EL (cell line): ENCODE measurements around the gene CDH22.

ENCODE experiments used
- DNase-seq: peaks from one replicate; pipeline ENCODE4 v3.0.0-alpha.2; 2016

The CDH22 gene

GRCh38 chr20:46188866-46189541, 119.3 kb downstream of the CDH22 start:
- no peak for DNase-seq

DNA sequence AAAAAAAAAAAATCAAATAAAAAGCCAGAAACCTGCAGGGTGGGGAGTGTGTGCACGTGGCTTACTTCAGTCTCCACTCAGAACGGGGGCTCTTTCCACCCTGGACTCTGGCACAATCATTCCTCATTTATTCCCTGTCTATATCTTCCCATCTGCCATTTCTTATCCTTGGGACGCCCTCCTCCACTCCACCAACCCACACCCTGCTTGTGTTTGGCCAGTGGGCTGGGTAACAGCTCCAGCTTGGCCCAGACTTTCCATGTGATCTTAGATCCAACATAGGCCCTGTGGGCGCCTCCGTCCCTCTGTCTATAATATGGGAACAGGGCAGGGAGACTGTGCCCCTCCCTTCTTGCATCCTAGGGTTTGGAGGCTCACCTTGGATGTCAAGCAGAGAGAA, 122.1 kb downstream of the CDH22 start:
- DNase-seq, result no peak

DNA sequence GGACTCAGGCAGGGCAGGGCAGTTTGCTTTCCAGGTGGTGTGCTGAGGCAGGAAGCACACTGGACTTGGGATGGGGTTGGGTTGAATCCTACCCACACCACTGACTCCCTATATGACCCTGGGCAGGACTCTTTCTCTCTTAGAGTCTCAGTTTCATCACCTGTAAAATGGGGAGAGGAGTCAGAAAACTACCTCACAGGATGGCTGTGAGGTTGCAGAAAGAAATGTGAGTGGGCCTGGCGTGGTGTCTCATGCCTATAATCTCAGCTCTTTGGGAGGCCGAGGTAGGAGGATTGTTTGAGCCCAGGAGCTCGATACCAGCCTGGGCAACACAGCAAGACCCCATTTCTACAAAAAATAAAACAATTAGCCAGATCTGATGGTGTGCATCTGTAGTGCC, 122.9 kb downstream of the CDH22 start:
- DNase-seq, result no peak

GRCh38 chr20:46183768-46184167, 124.5 kb downstream of the CDH22 start:
- DNase-seq, result no peak

DNA sequence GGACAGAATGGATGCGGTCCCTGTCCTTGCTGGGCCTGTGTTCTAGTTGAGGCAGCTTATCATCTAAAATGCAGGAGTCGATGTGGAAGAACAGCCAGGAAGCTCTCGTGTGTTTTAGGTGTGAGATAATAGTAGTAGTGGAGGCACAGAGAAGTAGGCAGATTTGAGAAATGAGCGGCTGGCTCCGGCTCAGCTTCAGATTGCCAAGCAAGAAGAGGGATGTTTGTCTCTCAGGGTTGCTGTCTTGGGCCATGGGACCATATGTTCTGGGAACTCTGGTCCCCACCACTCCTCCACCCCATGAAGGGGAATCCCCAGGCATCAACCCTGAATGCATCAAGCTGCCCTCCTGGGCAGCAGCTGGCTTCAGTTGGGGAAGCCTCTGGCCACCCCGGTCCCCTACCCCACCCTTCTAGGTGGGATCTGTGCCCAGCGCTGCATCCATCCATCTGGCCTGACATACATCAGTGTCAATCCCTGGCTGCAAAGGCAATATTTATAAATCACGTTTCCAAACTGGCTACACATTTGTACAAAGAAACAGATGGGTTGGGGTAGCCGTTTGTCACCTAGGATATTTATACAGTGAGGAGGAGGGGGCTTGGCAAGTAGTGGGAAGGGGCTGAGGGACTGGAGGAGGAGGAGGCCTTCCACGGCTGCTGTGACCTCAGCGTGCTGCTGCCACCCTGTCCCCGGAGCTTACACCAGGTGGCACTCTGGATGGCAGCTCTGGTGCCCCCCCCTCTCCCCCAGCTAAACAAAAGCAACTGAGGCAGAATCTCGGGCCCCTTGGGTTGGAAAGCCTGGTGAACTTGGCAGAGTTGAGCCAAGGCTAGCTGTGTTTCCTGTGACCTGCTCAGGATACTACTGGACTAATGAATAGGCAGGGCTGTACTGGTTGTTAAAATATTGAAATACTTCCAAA, 125.8 kb downstream of the CDH22 start:
- no peak for DNase-seq

DNA sequence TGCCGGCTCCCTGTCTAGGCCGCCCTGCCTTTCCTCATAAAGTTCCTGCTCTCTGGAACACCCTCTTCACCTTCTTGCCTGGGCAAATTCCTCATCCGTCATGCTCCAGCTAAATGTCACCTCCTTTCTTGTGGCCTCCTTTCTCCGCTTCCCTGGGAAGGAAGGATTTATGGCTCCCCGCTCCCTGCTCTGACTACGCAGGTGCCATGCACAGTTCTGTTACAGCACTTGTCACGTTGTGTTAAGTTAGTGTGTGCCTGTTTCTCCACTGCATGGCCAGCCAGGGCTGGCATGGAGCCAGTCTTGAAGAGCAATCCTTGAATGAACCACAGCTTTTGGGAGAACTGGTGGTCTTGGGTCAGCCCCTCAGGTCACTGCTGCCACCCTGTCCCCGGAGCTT, 128.4 kb downstream of the CDH22 start:
- no peak for DNase-seq

GRCh38 chr20:46178891-46179290, 129.4 kb downstream of the CDH22 start:
- DNase-seq, result no peak

DNA sequence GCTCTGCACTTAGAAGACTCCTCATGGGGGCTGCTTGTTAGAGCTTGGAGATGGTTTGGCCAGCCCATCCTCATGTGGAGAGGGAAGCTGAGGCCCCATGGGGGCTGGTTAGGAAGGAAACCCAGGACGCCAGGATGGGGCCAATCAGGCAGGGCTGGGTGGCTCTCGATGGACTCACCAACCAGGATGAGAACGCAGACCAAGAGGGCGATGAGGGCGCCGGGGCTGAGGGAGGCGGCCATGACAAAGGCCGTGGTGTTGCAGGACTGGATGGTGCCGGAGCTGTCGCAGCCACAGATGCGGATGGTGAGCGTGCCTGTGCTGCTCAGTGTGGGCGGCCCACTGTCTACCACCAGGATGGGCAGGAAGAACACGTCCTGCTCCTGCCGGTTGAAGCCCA, 130.5 kb downstream of the CDH22 start:
- DNase-seq, result no peak

DNA sequence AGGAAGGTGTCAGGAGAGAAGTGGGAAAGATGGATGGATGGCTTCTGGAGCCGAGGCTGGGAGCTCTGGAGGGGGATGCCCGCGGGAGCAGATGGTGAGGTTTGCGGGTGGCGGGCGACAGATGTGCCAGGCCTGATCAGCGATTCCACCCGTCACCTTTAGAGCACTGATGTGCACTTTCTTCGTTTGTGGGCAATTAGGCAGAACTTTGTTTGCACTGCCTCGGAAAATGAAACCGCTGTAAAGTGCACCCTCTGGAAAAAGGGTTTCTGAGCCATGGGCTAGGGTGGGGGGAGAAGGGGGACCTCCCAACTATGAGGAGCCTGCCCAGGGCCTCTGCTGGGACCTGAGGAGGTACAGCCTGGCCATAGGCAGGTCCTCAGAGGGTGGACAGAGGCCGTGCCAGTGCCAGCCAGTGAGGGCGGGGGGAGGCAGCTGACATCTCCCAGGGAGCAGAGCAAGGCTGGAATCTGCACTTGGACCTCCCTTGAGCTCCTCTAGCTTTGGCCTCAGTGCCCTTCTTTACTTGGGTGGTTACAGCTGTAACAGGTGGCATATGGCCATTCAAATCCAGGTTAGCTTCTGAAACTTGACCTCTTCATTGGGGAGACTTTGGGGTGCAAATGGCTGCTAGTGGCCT, 131.4 kb downstream of the CDH22 start:
- no peak for DNase-seq

- DNase-seq, result no peak
Observed at GRCh38 chr20:46175127-46175494, 133.2 kb downstream of the CDH22 start.

GRCh38 chr20:46174469-46175126, 133.7 kb downstream of the CDH22 start:
- DNase-seq, result peak; percentile 23

GRCh38 chr20:46173652-46174468, 134.4 kb downstream of the CDH22 start:
- DNase-seq, result no peak

GRCh38 chr20:46172961-46173536, 135.2 kb downstream of the CDH22 start:
- DNase-seq, result no peak

GRCh38 chr20:46172455-46172854, 135.8 kb downstream of the CDH22 start:
- DNase-seq, result no peak

DNA sequence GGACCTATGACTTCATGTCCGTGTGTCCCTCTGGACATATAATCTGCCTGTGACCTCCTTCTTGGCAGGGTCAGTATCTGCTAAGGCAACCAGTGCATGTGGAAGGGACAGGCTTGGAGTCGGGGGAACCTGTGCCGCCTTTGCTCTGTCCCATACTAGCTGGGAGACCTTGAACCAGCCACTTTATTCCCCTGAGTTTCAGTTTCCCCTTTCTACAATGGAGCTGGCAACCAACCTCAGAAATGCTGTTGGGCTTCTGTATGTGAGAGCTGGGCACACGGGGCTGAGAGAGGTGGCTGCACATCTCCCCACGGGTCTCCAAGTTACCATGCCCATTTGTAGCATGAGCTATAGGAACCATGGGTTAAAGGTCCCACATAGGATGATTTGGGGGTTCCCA, 136.4 kb downstream of the CDH22 start:
- DNase-seq, result no peak

DNA sequence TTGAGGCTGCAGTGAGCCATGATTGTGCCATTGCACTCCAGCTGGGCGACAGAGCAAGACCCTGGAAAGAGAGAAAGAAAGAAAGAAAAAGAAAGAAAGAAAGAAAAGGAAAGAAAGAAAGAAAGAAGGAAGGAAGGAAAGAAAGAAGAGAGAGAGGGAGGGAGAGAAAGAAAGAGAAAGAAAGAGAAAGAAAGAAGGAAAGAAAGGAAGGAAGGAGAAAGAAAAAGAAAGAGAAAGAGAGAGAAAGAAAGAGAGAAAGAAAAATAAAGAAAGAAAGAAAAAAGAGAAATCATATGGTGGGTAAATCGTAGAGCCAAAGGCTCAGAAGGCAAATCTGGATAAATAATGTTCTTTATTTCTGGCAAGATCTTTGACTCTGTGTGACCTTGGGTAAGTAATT, 136.8 kb downstream of the CDH22 start:
- no peak for DNase-seq

- no peak for DNase-seq
Observed at GRCh38 chr20:46169245-46170171, 138.8 kb downstream of the CDH22 start.

- DNase-seq, result no peak
Observed at GRCh38 chr20:46168438-46168837, 139.9 kb downstream of the CDH22 start.

- no peak for DNase-seq
Observed at GRCh38 chr20:46167080-46167479, 141.2 kb downstream of the CDH22 start.

- no peak for DNase-seq
Observed at GRCh38 chr20:46164254-46164653, 144.0 kb downstream of the CDH22 start.

GRCh38 chr20:46161921-46162320, 146.4 kb downstream of the CDH22 start:
- DNase-seq, result no peak
